Activated CD8-positive, alpha-beta memory T cell treated with anti-CD3 and anti-CD28 coated beads for 48 hours (primary cell): ENCODE data around the gene DDX28.
"Not testable (repeated sequence)": the region's sequence is repeated elsewhere in the genome, so short reads cannot be mapped to it uniquely, and the experiment has no call there.

Experiments used
- DNase-seq, 3 experiments: peaks; one replicate each; pipeline ENCODE4 v3.0.0-alpha.2; 2020; ENCODE audit warnings: low read depth in 2 of 3, low spot score in 2 of 3

DDX28 gene

DNA sequence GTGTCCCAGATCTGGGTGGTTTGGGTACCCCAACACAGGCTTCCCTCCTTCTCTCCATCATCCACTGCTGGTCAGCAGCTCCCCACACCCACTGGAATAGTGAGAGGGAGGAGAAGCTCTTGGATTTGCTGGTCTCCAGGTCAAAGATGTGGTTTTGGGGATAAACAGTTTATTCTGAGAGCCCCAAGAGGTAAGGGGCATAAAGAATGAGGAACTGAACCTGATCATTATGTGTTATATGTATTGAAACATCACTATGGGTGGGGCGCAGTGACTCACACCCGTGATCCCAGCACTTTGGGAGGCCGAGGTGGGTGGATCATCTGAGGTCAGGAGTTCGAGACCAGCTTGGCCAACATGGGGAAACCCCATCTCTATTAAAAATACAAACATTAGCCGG is 27.6 kb downstream of the DDX28 start:
- DNase-seq = no peak

DNA sequence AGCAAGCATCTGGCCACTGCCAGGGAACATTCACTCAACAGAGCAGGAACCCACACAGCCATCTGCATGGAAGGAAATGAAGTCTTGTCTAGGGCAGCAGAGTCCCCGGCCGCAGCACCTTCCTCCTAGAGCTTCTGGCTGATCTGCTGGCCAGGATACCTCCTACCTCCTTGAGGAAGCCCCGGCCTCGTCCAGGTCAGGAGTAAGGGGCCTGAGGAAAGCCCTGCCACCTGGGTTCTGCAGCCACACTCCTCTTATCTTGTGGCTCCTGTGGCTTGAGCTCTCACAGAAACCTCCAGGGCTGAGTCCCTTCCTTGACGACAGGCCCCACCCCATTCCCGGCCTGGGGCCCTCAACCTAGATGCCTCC is 29.0 kb downstream of the DDX28 start:
- not testable (repeated sequence) for DNase-seq

DNA sequence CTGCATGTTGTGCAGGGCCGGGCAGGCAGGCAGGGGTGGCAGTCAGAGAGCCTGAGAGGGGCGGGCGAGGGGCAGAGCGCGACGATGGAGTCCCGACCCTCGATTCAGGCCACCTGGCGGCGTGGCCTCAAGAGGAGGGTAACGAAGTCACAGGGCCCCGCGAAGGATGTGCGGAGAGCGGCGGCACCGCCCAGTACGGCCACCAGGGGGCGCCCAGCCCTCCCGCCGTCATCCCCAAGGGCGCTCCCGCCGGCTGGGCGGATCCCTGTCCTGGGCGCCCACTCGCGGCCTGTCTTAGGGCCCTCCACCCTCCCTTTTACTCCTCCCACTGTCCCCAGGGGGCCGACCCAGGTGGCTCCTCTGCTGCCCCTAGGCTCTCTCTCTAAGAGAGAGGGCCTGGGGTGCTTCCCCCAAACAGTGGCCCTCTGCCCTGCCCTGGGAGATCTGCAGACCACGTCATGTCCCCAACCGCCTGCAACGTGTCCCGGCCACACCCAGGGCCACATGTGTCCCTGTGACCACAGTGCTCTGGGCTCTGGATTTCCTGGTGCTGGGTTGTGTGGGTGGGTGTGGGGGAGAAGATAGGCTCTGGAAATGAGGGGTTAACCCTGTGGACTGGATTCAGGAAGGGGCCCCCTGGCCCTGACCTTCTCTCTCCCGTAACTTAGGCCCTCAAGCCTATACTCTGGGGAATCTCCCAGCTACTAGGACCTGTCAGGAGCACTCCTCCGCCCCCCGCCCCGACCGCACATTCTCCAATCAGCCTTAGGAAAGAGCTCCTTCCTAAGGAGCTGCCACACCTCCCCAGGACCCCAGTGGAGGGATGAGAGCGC is 29.6 kb downstream of the DDX28 start:
- peak; percentile 76 to 81 (median 79) for DNase-seq

GRCh38 chr16:67992661-67993206 is 30.3 kb downstream of the DDX28 start:
- no peak for DNase-seq

GRCh38 chr16:67990018-67990386 is 33.0 kb downstream of the DDX28 start:
- DNase-seq = no peak

- DNase-seq = no peak
Observed at GRCh38 chr16:67989322-67990017, 33.6 kb downstream of the DDX28 start.

DNA sequence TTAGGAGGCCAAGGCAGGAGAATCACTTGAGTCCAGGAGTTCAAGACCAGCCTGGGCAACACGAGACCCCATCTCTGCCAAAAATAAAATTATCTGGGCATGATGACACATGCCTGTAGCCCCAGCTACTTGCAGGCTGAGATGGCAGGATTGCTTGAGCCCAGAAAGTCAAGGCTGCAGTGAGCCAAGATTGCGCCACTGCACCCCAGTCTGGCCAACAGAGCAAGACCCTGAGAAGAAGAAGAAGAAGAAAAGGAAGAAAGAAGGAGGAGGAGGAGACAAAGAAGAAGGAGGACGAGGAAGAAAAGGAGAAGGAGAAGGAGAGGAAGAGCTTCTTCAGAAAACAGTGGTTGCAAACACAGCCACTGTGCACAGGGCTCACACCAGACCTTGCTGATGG is 34.4 kb downstream of the DDX28 start:
- DNase-seq = no peak

DNA sequence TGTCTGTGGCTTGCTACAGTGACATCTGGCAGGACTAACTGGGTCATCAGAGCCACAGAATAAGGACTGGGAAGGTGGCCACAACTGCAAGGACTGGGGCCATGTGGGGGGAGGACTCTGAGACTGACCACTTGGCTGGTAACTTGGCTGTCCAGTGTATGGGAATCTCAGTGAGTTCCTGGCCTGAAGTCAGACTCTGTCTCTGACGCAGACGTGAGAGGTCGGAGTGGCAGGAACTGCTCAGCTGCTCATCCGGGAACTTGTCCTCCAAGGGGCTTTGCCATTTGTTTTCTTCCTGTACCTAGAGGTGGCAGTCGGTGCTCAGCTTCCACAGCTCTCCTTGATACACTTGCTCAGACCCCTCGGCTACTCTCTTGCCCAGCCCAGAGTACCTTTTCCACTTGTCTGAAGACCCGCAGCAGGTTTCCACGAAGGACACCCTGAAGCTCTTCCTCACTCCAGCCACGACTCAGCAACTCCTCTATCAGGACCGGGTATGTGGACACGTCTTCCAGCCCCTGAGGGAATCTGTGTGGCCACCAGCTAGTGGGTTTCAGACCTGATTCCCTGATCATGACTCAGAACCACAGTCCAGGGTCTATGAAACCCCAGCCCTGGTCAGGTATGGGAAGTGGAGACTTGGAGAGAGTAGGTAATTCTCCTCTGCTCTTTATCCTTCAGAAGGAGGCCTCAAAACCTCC is 35.4 kb downstream of the DDX28 start:
- DNase-seq = no peak

DNA sequence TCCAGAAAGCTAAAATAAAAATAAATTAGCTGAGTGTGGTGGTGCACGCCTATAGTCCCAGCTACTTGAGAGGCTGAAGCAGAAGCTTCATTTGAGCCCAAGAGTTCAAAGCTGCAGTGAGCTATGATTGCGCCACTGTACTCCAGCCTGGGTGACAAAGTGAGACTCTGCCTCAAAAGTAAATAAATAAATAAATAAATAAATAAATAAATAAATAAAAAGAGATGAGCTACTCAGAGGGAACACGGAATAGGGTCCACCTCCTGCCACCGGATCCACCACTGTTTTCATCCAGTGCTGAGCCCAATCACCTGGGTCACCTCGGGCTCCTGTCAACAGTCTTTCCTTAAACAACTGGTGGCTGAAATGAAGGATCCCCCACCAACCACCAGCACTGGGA is 36.1 kb downstream of the DDX28 start:
- no peak for DNase-seq

DNA sequence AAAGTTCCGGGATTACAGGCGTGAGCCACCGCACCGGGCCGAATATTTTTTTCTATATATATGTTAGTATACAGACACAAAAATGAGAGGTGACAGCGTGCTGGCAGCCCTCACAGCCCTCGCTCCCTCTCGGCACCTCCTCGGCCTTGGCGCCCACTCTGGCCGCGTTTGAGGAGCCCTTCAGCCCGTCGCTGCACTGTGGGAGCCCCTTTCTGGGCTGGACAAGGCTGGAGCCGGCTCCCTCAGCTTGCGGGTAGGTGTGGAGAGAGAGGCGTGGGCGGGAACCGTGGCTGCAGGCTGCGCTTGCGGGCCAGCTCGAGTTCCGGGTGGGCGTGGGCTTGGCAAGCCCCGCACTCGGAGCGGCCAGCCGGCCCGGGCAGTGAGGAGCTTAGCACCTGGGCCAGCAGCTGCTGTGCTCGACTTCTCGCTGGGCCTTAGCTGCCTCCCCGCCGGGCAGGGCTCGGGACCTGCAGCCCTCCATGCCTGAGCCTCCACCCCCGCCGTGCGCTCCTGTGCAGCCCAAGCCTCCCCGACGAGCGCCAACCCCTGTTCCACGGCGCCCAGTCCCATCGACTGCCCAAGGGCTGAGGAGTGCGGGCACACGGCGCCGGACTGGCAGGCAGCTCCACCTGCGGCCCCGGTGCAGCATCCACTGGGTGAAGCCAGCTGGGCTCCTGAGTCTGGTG is 40.9 kb downstream of the DDX28 start:
- no peak for DNase-seq

DNA sequence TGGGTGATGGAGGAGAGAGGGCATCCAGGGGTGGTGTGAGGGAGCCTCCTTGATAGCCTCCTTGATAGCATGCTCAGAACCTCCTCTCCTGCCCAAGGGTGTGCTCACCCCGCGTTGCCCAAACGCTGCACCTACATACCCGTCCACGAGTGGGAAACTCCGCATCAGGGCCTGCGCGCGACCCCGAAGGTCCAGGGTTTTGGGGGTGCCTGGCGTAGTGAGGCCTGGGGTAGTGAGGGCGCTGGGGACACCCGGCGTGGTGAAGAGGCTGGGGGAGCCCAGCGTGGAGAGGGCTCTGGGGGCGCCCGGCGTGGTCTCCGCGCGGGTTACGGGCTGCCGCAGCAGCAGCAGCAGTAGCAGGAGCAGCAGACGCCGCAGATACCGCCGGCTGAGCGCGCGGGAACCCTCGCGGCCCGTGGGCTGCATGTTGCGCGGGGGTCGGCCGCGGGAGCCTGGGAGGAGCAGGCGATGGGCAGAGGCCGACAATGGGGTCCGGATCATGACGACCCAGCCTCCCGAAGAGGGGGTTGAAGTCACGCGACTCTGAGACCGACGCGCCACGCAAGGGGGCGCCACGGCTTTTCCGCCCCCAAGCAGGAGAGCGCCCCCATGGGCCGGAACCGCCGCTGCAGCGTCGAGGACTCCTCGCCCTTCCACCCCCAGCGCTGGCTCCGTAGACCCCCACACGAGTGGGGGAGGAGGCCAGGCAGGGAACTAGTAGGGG is 42.9 kb downstream of the DDX28 start, which contains the start of gene DPEP3:
Gene DPEP3, minus strand, starts transcription at position 545 of the 724 bp plus-strand sequence. Its CDS starts 119 bp downstream, at position 426.
- no peak for DNase-seq

GRCh38 chr16:67977469-67978227 is 45.4 kb downstream of the DDX28 start:
- no peak for DNase-seq

- DNase-seq = no peak
Observed at GRCh38 chr16:67977005-67977404, 46.0 kb downstream of the DDX28 start.

DNA sequence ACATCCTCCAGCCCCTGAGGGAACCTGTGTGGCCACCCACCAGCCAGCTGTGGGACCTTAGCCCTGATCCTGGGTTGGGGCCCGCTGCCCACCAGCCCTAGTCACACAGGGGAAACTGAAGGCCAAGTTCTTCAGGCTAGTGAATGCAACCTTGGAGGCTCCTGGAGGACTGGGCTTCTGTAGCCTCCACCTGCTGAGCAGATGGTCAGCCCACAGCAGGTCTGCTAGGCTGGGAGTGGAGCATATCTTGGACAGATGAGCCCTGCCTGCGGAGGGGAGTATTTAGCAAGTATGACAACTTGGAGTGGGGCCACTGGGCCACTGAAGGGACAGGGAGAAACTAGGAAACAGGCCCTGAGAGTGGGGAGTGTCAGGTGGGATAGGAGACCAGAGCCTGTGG is 46.8 kb downstream of the DDX28 start:
- DNase-seq = no peak

DNA sequence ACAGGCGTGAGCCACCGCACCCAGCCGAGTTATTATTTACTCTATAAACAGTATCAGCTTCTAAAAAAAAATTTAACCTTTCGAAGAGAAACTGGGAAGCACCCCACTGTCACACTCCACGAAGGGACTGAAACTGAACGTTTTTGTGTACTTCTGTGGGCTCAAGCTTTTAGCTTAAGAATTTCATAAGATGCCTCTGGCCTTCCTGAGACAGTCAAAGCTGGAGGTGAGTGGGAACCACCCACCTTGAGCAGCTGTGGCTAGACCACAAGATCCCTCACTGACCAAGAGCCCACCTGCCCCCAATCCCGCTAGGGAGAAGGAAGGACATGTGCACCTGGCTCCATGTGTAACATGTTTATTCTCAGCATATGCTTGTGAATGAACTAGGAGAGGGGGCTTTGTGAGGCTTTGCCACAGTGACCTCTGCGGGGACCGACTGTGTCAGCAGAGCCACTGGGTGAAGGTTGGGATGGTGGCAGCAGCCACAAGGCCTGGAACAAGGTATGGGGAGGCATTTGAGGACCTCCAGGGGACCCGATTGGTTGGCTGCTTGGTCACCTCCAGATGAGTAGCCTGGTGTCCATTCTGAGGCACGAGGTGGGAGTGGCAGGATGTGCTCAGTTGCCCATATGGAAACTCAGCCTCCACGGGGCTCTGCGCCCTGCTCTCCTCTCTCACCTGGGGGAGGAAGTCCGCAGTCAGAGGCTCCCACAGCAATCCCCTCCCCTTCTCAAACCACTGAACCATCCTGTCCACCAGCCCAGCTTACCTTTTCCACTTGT is 47.5 kb downstream of the DDX28 start:
- DNase-seq = no peak

- DNase-seq = not testable (repeated sequence)
Observed at GRCh38 chr16:67972285-67972684, 50.7 kb downstream of the DDX28 start.

DNA sequence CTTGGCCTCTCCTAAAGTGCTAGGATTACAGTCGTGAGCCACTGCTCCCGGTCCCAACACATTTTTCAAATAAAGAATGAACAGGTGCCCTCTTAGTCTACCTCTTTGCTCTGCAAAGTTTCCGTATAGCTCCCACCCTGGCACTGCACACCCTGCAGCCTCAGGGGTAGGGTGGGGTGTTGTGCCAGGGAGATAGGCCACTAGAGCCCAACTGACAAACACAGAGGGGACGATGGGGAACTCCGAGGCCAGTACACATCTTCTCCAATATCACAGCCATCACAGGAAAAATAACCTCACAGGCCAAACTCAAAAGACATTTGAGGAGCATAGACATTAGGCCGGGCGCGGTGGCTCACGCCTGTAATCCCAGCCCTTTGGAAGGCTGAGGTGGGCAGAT is 51.9 kb downstream of the DDX28 start:
- no peak for DNase-seq
